H9 (cell line): Measurements from ENCODE around the gene ACAT1. TPM values are rescaled to one million over a fixed set of nuclear protein-coding genes. Genes with fewer than 3 reads are reported as not detected.

Experiments used
- DNase-seq: peaks from one replicate; pipeline ENCODE4 v3.0.0-alpha.2; 2017
- H2AFZ ChIP-seq: one replicate; pipeline ENCODE4 v1.6.1; 2013; ENCODE audit warnings: mild to moderate bottlenecking, low read length, control low read depth, moderate library complexity
- H2AK5ac ChIP-seq: 2 replicates; pipeline ENCODE4 v1.6.1; 2013; ENCODE audit warnings: low read length, control low read depth, mixed read lengths; ENCODE audit not compliant: insufficient read length
- H2BK120ac ChIP-seq: one replicate; pipeline ENCODE4 v1.6.1; 2013; ENCODE audit warnings: low read depth, mild to moderate bottlenecking, low read length, control low read depth, inconsistent platforms; ENCODE audit not compliant: poor library complexity, severe bottlenecking
- H2BK12ac ChIP-seq: 2 replicates; pipeline ENCODE4 v1.6.1; 2013; ENCODE audit warnings: low read length, control low read depth, mixed read lengths, low read depth; ENCODE audit not compliant: insufficient read length
- H2BK15ac ChIP-seq: 2 replicates; pipeline ENCODE4 v1.6.1; 2013; ENCODE audit warnings: low read depth, low read length, control low read depth
- H2BK20ac ChIP-seq: one replicate; pipeline ENCODE4 v1.6.1; 2013; ENCODE audit warnings: low read depth, mild to moderate bottlenecking, low read length, control low read depth, inconsistent platforms; ENCODE audit not compliant: poor library complexity, severe bottlenecking
- H2BK5ac ChIP-seq: 2 replicates; pipeline ENCODE4 v1.6.1; 2013; ENCODE audit warnings: low read length, control low read depth, mixed read lengths; ENCODE audit not compliant: insufficient read length
- H3K14ac ChIP-seq: 2 replicates; pipeline ENCODE4 v1.6.1; 2013; ENCODE audit warnings: low read length, control low read depth; ENCODE audit not compliant: insufficient read depth
- H3K18ac ChIP-seq: 2 replicates; pipeline ENCODE4 v1.6.1; 2013; ENCODE audit warnings: low read depth, mild to moderate bottlenecking, mixed read lengths, low read length, control low read depth; ENCODE audit not compliant: insufficient read length
- H3K23ac ChIP-seq: 2 replicates; pipeline ENCODE4 v1.6.1; 2013; ENCODE audit warnings: low read length, control low read depth, mixed read lengths, low read depth; ENCODE audit not compliant: insufficient read length
- H3K23me2 ChIP-seq: 2 replicates; pipeline ENCODE4 v1.6.1; 2013; ENCODE audit warnings: low read depth, mild to moderate bottlenecking, mixed read lengths, low read length, control low read depth; ENCODE audit not compliant: insufficient read length, poor library complexity, severe bottlenecking
- H3K27ac ChIP-seq: 2 replicates; pipeline ENCODE4 v1.5.1; 2013; ENCODE audit warnings: low read length, control low read depth, mixed read lengths, low read depth; ENCODE audit not compliant: insufficient read length
- H3K27me3 ChIP-seq: 2 replicates; pipeline ENCODE4 v1.6.1; 2013; ENCODE audit warnings: low read length, control low read depth, inconsistent platforms; ENCODE audit not compliant: insufficient read depth
- H3K4ac ChIP-seq: 2 replicates; pipeline ENCODE4 v1.6.1; 2013; ENCODE audit warnings: low read depth, mild to moderate bottlenecking, control low read depth, inconsistent platforms, low read length, moderate library complexity
- H3K4me1 ChIP-seq: 2 replicates; pipeline ENCODE4 v1.6.1; 2013; ENCODE audit warnings: low read length, control low read depth, inconsistent platforms; ENCODE audit not compliant: insufficient read depth
- H3K4me2 ChIP-seq: 2 replicates; pipeline ENCODE4 v1.6.1; 2013; ENCODE audit warnings: low read length, control low read depth, mixed read lengths; ENCODE audit not compliant: insufficient read length, insufficient read depth
- H3K56ac ChIP-seq: 2 replicates; pipeline ENCODE4 v1.6.1; 2013; ENCODE audit warnings: low read depth, mild to moderate bottlenecking, mixed read lengths, low read length, control low read depth; ENCODE audit not compliant: insufficient read length
- H3K79me1 ChIP-seq: 2 replicates; pipeline ENCODE4 v1.6.1; 2013; ENCODE audit warnings: low read depth, mild to moderate bottlenecking, moderate library complexity, low read length, control low read depth, inconsistent platforms; ENCODE audit not compliant: insufficient read depth, poor library complexity, severe bottlenecking
- H3K79me2 ChIP-seq: 2 replicates; pipeline ENCODE4 v1.6.1; 2013; ENCODE audit warnings: low read length, control low read depth, inconsistent platforms; ENCODE audit not compliant: insufficient read depth
- H3K9ac ChIP-seq: 2 replicates; pipeline ENCODE4 v1.6.1; 2013; ENCODE audit warnings: low read length, control low read depth, mixed read lengths; ENCODE audit not compliant: insufficient read length; ENCODE audit errors: extremely low read depth
- H3K9me3 ChIP-seq: one replicate; pipeline ENCODE4 v1.6.1; 2013; ENCODE audit warnings: low read depth, low read length, inconsistent platforms; ENCODE audit not compliant: control insufficient read depth
- H3T11ph ChIP-seq: one replicate; pipeline ENCODE4 v1.6.1; 2013; ENCODE audit warnings: mild to moderate bottlenecking, low read length, control low read depth, inconsistent platforms
- H4K20me1 ChIP-seq: one replicate; pipeline ENCODE4 v1.6.1; 2013; ENCODE audit not compliant: control insufficient read depth, insufficient read length, insufficient read depth
- H4K5ac ChIP-seq: 2 replicates; pipeline ENCODE4 v1.6.1; 2013; ENCODE audit warnings: low read depth, mild to moderate bottlenecking, mixed read lengths, low read length, control low read depth; ENCODE audit not compliant: insufficient read length
- H4K8ac ChIP-seq: replicated peaks from 2 replicates; pipeline ENCODE4 v1.6.1; 2013; ENCODE audit warnings: low read length, control low read depth, mixed read lengths, low read depth; ENCODE audit not compliant: insufficient read length
- H4K91ac ChIP-seq: 2 replicates; pipeline ENCODE4 v1.6.1; 2013; ENCODE audit warnings: low read depth, mild to moderate bottlenecking, moderate library complexity, mixed read lengths, low read length, control low read depth; ENCODE audit not compliant: insufficient read length
- H3K27ac Mint-ChIP-seq, 3 experiments: 2 replicates in 2 of 3; 3 replicates in 1 of 3; pipeline ENCODE4 v1.8.0; 2020 to 2021; ENCODE audit warnings: mixed read lengths in 3 of 3, mild to moderate bottlenecking in 1 of 3, moderate library complexity in 1 of 3
- H3K27me3 Mint-ChIP-seq: 2 replicates; pipeline ENCODE4 v1.8.0; 2021; ENCODE audit warnings: low read depth, mild to moderate bottlenecking, moderate library complexity, mixed read lengths
- H3K36me3 Mint-ChIP-seq, 3 experiments: 2 replicates in 2 of 3; 3 replicates in 1 of 3; pipeline ENCODE4 v1.8.0; 2020 to 2021; ENCODE audit warnings: low read depth in 3 of 3, mixed read lengths in 3 of 3; ENCODE audit not compliant: insufficient read depth in 1 of 3
- H3K4me1 Mint-ChIP-seq, 2 experiments: 2 replicates each; pipeline ENCODE4 v1.8.0; 2020; ENCODE audit warnings: mixed read lengths in 2 of 2
- H3K4me3 Mint-ChIP-seq, 2 experiments: 2 replicates in 1 of 2; 3 replicates in 1 of 2; pipeline ENCODE4 v1.8.0; 2020 to 2021; ENCODE audit warnings: mild to moderate bottlenecking in 2 of 2, mixed read lengths in 2 of 2, moderate library complexity in 1 of 2
- H3K9me3 Mint-ChIP-seq, 2 experiments: 2 replicates in 1 of 2; 3 replicates in 1 of 2; pipeline ENCODE4 v1.8.0; 2020; ENCODE audit warnings: mild to moderate bottlenecking in 2 of 2, mixed read lengths in 2 of 2, moderate library complexity in 1 of 2
- CTCF ChIP-seq: fragments of 200-600 bp; sonication (generic); conservative IDR thresholded peaks from 3 replicates; pipeline ENCODE4 v1.8.0; 2021; ENCODE audit warnings: antibody characterized with exemption, mild to moderate bottlenecking
- WGBS: extraction: QIAGEN DNeasy Blood & Tissue Kit; methylation state at CpG from one replicate; pipeline ENCODE4 v1.1.7; 2013; ENCODE audit warnings: missing lambda C conversion rate, low lambda C conversion rate, mixed read lengths; ENCODE audit not compliant: insufficient read length; ENCODE audit errors: extremely low coverage; 5-methylcytosine and 5-hydroxymethylcytosine counted together
- total RNA-seq: library from RNA; stranded (reverse); gene quantifications from 2 replicates; pipeline ENCODE4 v1.2.1, GENCODE V29; 2021

Gene ACAT1
- total RNA-seq, 1 experiment from 2014 or later, result 39.1 TPM

- no peak overlapping the region for H2AK5ac ChIP-seq
- H3T11ph ChIP-seq, result no peak overlapping the region
- no peaks in the 10 kb centered on the region for H3K4me1 ChIP-seq
- H3K4ac ChIP-seq, result no peak overlapping the region
- TF ChIP-seq CTCF, result no peak
- no peaks in the 10 kb centered on the region for H3K27me3 ChIP-seq
- H2BK120ac ChIP-seq, result no peak overlapping the region
- no peak overlapping the region for H3K27ac Mint-ChIP-seq
- no peak overlapping the region for H2BK5ac ChIP-seq
- no peaks in the 10 kb centered on the region for H3K9me3 Mint-ChIP-seq
- H3K9ac ChIP-seq, result no peak overlapping the region
- no peak overlapping the region for H3K4me3 Mint-ChIP-seq
- H3K27me3 Mint-ChIP-seq, result no peaks in the 10 kb centered on the region
- H2BK12ac ChIP-seq, result no peak overlapping the region
- no peaks in the 10 kb centered on the region for H3K9me3 ChIP-seq
- H4K91ac ChIP-seq, result no peak overlapping the region
- H4K8ac ChIP-seq, result no peak overlapping the region
- H4K20me1 ChIP-seq, result no peaks in the 10 kb centered on the region
- no peak overlapping the region for H4K5ac ChIP-seq
- no peak overlapping the region for H3K23ac ChIP-seq
- WGBS, result no CpG with 5 or more reads among the region's 5 CpGs
- H2BK20ac ChIP-seq, result no peak overlapping the region
- no peak overlapping the region for H3K14ac ChIP-seq
- no peak overlapping the region for H3K4me2 ChIP-seq
- no peak overlapping the region for H3K56ac ChIP-seq
- H3K27ac ChIP-seq, result no peak overlapping the region
- H3K79me1 ChIP-seq, result no peaks in the 10 kb centered on the region
- no peak overlapping the region for H2AFZ ChIP-seq
- no peaks in the 10 kb centered on the region for H3K79me2 ChIP-seq
- H2BK15ac ChIP-seq, result no peak overlapping the region
- no peak for DNase-seq
- H3K4me1 Mint-ChIP-seq, result no peaks in the 10 kb centered on the region
- H3K18ac ChIP-seq, result no peak overlapping the region
- peaks cover 29 to 73% (median 61%) of the 10 kb centered on the region in 3 experiments for H3K36me3 Mint-ChIP-seq
- no peaks in the 10 kb centered on the region for H3K23me2 ChIP-seq
These were observed 56.2 kb downstream of the ACAT1 start for GRCh38 chr11:108177570-108177969.
